CD4-positive, alpha-beta T cell treated with Interleukin-10 for 1 hour (primary cell): ENCODE data around the gene ADARB2.
"Not testable (repeated sequence)": the region's sequence is repeated elsewhere in the genome, so short reads cannot be mapped to it uniquely, and the experiment has no call there.

Source experiments
- DNase-seq: peaks from one replicate; pipeline ENCODE4 v3.0.0-alpha.2; 2020

Gene ADARB2

DNA sequence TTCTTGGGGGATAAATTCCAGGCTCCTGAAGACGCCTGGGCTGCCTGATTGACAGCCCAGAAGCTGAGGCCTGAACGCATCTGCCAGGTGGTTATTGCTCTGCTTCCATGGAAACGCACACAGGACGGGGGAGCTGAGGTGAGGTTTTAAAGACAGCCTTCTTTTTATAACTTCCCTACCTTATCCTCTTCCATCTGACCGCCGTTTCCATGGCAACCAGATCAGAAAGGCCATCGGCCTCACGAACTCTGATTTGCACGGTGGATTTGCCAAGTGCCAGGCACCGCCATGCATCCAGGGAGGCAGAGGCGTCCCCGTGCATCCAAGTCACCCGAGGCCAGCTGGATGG is 260.9 kb downstream of the ADARB2 start:
- DNase-seq, result no peak

DNA sequence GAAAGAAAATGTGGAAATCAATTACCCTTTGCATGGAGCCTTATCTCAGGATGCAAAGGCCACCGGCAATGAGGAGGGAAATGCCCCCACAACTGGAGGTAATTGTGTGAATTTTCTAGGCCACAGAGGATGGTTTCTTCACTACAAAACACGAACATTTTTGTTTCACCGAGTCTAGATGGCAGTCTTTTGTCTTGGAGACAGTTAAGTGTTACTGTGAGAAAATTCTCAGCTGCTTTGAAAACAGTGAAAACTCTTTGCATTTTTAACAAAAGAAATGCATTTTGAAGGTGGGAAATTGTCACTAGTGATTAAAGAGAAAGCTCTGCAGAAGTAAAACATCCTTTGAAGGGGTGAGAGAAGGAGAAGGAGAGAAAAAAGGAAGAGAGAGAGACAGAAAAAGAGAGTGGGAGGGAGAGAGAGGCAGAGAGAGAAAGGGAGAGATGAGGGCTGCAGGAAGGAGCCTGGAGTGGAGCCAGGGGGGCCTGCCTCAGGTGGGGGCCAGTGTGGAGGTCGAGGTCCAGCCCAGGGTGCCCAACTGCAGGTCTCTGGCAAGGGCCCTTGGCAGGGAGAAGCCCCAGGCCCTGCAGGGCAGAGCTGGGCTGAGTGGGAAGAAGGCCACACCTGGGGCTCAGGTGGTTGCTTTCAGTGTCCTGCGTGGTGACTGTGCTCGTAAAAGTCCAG is 261.4 kb downstream of the ADARB2 start:
- no peak for DNase-seq

DNA sequence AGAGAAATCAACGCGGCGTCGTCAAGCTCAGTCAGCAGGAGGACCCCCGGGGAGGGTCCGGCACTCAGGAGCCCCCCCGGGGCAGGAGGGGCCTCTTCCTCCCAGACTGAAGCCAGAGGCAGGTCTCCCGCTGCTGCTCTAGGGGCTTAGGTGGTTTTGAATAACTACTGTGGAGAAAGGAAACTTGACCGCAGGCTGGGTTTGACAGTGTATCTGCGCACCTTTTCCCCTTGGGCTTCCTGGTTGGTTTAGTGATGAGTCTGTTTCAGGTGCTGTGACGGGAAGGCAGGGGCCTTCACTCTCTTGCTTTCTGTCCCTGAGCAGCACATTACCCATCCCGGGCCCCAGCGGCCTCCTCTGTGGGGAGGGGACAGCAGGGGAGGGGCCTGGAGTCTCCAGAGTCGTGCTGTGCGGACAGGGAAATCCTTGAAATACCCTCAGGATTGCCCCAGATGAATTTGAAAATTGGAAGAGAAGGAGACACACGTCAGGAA is 262.2 kb downstream of the ADARB2 start:
- DNase-seq, result no peak

DNA sequence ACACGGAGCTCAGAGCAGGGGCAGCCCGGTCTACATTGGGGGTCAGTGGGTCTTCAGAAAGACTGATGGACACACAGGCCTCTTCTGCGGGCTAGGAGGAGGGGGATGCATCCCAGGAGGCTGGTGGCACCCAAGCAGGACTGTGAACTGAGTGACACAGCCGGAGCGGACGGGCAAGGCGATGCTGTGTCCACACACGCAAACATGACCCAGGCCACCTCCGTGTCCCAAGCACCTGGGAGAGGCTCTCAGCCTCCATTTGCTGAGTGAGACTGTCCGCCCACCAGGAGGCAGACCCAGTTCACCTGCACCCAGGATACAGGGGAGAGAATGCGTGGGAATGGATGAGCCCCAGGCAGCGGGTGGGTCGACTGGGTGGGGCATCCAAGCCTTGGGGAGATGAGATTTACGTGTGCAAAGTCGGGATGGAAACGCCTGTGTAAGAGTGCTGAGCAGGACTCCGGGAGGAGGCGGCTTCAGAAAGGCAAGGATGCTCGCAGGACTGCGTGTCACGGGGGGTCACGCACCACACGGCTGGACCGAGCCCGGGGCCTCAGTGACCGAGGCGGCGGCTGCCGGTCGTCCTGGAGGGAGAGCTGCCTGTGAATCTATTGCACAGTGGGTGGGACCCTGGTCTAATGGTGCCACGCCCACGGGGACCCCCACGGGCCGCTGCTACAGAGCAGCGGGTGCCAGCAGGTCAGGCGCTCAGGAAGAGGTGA is 262.8 kb downstream of the ADARB2 start:
- no peak for DNase-seq

DNA sequence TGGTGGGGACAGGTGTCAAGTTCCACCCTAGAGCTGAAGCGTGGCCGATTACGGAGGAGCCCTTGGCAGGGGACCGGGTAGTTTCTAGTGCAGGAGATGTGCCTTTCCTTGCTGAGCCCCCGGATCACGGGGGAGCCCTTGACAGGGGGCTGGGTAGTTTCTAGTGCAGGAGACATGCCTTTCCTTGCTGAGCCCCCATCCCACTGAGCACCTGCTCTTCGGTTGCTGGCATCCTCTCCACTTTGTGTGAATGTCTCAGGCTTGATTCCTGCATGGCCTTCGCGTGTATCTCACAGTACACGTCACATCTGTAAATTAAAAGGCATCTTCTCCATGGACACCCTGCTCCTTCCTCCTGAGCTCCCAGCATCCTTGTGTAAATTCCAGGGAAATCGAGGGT is 263.5 kb downstream of the ADARB2 start:
- no peak for DNase-seq

DNA sequence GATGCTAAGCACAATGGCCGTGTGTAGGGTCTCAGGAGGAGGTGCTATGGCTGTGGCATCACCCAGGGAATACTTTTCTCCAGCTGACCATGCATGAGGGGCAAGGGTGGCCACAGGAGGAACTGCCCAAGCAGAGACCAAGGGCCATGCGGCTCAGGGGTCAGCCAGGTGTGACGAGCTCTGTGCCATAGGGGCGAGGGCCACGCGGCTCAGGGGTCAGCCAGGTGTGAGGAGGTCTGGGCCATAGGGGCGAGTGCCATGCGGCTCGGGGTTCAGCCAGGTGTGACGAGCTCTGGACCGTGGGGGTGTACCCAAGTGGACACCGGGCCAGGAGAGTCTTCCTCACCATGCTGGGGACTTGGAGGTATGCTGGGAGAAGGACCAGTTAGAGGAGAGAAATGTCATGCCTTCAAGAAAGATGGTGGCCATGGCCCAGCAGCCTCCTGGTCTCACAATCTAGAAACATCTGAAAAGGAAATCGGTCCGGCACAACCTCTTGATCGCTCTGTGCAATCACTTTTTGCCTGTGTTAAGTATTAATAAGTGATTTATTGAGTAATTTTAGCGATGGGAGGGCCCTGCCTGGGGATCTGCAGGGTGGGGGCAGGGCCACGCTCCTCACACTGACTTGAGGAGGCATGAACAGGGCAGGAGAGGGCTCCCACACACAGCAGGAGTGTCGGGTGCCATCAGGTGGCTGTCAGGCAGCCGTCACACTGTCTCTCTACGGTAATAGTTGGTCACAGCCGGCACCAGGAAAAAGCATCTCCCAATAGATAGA is 265.0 kb downstream of the ADARB2 start:
- DNase-seq, result no peak

DNA sequence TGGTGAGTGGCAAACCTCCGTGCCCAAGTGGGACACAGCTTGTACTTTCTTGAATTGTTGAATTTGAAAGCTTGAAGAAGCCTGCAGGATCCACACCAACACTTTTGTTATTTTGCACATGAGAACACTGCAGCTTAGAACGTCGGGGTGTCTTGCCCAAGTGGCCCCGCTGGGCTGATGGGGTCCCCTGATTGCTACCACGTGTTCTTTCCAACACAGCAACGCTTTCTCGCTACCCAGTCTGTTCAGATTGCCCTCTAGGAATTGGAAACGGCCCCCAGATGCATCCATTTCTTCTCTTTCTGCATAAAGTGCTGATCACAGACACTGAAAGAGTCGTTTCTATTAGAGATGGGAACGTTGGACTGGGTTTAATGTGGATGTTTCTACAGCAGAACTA is 268.5 kb downstream of the ADARB2 start:
- DNase-seq, result no peak

DNA sequence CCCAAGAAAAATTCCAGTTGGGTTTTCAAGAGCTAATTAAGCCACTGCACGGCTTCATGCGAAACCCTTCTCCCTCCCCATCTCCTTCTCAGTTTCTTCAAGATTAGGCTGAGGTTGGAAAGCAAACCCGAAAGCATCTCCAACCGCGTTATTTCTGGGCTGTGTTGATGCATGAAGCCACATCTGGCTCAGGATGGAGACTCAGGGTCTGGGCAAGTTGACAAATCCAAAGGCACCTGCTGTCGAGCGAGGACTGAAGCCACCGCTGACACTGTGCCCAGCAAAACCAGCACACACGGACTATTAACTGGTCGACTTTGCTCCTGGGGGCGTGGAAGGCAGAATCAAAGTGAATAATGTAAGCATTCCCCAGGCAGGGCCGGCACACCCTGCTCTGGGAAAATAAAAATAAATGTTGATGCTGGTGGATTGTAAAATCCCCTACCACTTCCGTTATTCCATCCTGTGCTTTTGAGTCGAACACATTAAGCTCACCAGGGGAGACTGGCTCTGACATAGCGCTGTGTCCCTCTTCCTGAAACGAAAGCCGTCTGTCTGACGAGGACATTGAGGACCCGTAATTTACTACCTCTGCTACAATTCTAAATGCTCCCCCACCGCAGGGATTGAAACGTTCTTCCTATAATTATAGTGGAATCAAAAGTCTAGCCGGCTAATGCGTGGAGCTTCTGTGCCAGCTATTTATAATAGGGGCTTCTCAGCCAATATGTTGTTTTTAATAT is 269.8 kb downstream of the ADARB2 start:
- no peak for DNase-seq

DNA sequence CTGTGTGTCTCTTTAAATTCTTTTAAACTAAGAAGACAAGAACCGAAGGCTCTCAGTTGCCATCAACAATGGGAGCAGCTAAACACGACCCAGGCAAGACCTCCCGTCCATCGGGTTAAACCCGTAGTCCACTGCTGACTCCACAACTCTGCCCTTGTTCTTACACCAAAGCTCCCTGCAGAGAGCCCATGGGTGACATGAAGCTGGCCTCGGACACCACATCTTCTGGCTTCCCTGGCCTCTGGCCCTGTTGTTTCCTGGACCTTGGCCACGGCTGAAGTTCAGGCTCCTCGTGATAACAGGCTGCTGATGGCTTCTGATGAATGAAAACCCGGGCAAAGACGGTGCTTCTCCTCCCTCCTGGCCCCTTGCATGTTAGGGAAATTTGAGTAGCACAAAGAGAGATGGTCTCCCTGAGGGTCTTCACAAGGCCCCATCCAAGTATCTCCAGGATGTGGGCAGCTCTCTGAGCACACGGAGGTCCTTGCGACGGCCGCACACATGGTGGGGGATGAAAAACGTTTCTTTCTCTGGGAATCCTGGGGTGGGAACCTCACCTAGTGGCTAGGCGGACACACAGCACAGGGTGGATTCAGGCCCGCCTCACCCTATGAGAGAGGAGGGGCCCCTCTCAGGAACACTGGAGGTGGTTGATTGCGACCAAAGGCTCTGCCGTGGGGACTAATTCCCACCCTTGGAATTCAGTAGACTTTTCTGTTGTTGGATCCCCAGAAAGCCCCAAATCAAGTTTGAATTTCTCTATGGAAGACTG is 271.1 kb downstream of the ADARB2 start:
- DNase-seq, result no peak

DNA sequence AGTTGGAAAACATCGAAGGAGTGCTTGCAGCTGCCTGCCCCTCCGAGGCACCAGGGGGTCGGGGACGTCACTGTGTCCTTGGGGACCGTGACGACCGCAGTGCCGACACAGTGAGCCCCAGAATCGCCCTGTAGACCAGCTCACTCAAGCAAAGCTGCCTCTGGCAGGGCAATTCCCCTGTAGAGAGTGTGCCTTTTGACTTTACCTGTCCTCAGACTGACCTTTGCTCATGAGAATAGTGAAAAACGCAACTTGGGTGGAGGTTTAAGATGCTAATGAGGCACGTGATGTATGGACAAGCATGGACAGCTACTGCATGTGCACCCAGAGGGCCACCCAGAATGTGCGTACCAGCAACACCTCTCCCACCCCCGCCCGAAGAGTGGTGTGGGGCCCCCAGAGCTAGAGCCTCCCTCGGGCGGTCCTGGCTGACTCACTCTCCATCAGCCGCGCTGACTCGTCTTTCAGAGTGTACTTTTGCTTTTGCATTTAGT is 271.9 kb downstream of the ADARB2 start:
- no peak for DNase-seq

DNA sequence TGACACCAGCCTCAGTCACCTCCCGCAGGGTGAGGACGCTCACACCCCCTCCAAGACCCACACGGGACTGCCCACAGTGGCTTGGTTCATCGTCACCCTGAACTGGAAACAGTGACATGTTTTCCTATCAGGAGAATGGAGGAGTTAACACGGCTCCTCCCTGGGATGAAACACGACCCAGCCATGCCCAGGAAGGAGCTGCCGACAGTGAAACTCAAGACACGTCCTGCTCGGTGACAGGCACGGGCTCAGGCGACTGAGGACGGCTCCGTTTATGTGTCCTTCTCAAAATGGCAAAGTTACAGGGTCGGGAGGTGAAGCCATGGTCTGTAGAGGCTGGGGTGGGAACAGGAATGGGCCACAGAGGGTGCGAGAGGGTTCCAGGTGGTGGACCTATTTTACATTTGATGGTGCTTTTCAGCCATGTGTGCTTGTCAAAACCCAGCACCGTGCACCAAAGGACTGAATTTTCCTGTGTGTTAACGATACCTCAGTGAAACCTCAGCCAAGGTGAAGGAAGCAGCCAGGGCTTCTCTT is 272.4 kb downstream of the ADARB2 start:
- no peak for DNase-seq

DNA sequence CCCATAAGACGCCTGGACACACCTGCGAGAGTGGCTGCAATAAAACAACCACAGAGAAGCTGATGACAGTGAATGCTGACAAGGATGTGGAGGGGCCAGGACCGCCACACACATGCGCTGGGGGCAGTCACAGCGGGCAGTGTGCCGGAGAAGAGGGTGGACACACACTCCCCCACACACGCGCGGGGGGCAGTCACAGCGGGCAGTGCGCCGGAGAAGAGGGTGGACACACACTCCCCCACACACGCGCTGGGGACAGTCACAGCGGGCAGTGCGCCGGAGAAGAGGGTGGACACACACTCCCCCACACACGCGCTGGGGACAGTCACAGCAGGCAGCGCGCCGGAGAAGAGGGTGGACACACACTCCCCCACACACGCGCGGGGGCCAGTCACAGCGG is 273.4 kb downstream of the ADARB2 start:
- DNase-seq, result not testable (repeated sequence)

DNA sequence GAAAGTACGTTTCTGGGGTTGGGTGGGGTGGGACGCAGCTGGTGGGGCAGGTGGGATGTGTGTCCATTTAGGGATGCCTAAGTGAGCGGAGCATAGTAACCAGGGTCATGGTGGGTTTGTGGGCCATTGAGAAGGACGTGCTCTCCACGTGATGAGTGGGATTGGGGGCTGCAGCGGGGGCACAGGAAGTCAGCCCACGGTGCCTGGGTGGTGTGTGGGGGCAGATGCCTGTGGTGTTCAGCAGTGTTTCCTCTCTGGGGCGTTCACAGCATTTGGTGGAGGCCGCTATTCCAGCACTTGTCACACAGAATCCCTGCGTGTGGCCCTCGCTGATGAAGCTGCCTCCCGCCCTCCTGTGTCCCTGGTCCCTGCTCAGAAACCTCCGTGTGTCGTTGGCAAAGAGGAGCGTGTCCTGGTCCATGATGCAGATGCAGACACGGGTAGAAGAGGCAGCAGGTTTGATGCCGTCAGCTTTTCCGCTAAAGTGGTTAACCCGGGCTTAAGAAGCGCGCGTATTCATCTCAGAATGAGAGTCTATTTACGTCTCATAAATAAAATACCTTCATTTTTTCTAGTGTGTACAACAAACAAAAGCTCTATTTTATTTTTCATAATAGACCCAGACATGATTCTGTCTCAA is 274.2 kb downstream of the ADARB2 start:
- no peak for DNase-seq

DNA sequence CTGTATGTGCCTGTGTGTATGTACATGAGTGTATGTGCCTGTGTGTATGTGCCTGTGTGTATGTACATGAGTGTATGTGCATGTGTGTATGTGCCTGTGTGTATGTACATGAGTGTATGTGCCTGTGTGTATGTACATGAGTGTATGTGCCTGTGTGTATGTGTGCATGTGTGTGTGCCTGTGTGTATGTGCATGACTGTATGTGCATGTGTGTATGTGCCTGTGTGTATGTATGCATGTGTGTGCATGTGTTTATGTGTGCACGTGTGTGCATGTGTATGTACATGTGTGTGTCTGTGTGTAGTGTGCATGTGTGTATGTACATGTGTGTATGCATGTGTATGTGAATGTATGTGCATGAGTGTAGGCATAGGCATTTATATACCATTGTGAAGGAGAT is 274.8 kb downstream of the ADARB2 start:
- DNase-seq, result no peak

DNA sequence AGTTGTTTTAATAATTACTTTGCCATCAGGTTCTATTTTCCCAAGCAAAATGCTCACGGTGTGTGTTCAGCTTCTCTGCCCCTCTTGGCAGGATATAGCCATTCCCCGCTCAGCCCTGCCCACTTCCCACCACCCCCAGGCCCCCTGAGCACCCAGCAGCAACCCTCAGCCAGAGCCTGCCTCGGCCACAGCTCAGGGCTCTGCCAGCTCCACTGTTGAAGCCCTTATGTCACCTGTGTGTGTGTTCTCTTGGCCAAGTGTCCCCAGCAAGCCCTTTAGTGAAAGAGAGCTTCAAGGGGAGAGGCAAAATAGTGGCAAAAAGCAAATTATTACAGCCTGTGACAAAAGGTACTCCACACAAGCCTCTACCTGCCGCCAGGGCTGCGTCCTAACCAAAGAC is 275.3 kb downstream of the ADARB2 start:
- no peak for DNase-seq

DNA sequence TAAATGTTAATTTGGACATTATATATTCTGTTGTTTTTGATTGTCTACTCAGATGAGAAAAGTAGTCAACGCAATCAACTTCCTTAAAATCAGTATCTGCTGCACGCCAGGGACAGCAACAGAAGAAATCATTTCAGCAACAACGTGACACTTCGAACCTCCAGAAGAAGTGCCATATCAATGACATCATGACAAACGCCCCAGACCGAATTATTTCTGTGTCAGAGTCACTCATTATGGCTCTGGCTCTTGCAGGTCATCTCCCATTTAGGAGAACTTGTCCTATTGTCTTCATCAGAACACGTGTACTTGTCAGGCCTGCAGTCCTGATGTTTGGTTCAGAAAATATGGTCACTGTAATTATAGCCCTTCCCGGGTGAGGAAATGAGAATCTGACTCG is 276.3 kb downstream of the ADARB2 start:
- no peak for DNase-seq

DNA sequence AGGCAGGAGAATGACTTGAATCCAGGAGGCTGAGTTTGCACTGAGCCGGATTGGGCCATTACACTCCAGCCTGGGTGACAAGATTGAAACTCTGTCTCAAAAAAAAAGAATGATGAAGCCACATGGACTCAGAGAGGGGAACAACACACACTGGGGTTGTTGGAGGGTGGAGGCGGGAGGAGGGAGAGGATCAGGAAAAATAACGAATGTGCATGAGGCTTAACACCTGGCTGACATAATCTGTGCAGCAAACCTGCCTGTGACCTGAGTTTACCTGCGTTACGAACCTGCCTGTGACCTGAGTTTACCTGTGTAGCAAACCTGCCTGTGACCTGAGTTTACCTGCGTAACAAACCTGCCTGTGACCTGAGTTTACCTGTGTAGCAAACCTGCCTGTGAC is 277.7 kb downstream of the ADARB2 start:
- not testable (repeated sequence) for DNase-seq

DNA sequence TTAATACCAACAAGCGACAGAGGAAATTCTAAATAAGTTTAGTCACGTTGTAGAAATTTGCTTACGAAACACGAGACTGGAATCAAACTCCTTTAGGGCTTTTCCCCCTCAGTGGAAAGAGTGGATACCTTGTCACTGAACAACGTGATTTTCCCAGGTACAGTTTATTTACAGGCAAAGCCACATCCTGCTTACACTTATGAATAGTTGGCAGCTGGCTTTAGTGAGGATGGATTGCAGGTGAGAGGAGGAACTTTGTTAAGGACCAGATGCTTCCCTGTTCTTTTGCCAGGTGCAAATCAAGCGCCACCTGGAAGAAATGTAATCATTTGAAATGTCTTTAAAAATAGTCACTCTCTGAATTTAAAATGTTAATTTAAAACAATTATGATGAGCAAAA is 282.4 kb downstream of the ADARB2 start:
- DNase-seq, result no peak

DNA sequence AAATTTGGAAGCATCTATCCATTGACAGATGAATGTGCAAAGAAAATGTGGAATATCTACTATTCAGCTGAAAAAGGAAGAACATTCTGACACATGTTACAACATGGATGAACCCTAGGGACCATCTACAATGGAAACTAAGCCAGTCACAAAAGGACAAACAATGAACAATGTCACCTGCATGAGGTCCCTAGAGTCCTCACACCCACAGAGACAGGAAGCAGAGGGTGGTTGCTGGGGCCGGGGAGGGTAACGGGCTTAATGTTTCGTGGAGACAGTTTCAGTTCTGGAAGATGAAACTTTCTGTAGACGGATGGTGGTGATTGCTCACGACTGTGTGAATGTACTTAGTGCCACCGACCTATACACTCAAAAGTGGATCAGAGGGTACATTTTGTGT is 282.9 kb downstream of the ADARB2 start:
- DNase-seq, result no peak

DNA sequence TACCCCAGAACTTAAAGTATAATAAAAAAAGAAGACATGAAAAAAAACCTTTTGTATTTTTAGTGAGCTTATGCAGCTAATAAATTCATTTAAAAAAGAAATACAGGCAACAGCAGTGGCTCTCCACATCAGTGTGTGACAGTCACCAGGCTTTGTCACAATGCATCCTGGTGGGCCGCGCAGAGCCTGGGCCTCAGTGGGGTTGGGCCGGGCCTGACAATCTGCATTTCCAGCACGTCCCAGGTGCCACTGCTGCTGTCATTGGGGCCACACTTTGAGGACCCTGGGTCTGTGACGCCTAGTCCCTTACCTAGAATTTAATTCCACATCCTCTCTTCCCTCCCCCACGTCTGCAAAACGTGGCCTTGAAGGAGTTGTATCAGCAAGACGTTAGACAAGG is 284.5 kb downstream of the ADARB2 start:
- no peak for DNase-seq

DNA sequence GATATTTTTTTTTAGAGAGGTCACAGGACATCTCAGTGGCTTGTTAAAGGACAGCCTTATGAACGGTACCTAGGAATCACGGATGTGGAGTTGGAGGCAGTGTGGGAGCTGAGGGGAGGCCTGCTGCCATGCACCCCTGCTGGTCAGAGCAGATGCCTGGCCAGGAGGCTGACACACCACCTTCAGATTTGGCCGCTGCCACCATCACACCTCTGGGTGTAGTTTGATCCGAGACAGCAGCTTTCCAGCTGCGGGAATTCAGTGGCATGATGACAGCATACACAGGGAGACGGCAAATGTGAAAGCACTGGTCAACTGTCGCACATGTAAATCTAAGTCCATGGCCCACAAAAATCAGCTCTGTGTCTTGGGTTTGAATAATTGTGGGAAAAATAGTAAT is 285.4 kb downstream of the ADARB2 start:
- DNase-seq, result no peak
